Endodermal cell (in vitro differentiated cells): ENCODE data around the gene PRRT4. TPM values are rescaled to one million over a fixed set of nuclear protein-coding genes. Genes with fewer than 3 reads are reported as not detected.
A peak's percentile ranks its signal among the peaks of the same experiment; 100 is the strongest.

ENCODE experiments used
- DNase-seq: peaks from one replicate; pipeline ENCODE4 v3.0.0-alpha.2; 2017
- H3K27ac ChIP-seq: 2 replicates; pipeline ENCODE4 v1.5.1; 2013; ENCODE audit warnings: mild to moderate bottlenecking, low read depth, low read length, moderate library complexity
- H3K27me3 ChIP-seq: 2 replicates; pipeline ENCODE4 v1.6.1; 2013; ENCODE audit warnings: mild to moderate bottlenecking, low read length, moderate library complexity; ENCODE audit not compliant: insufficient read depth, control insufficient read depth, poor library complexity, severe bottlenecking
- H3K36me3 ChIP-seq: 2 replicates; pipeline ENCODE4 v1.7.0; 2013; ENCODE audit warnings: mild to moderate bottlenecking, low read length, moderate library complexity; ENCODE audit not compliant: control insufficient read depth, insufficient read depth
- H3K4me1 ChIP-seq: one replicate; pipeline ENCODE4 v1.7.0; 2013; ENCODE audit warnings: low read length; ENCODE audit not compliant: control insufficient read depth, insufficient read depth
- H3K4me3 ChIP-seq: 2 replicates; pipeline ENCODE4 v1.5.1; 2013; ENCODE audit warnings: mild to moderate bottlenecking, low read length, moderate library complexity
- H3K9ac ChIP-seq: 2 replicates; pipeline ENCODE4 v1.6.1; 2013; ENCODE audit warnings: mild to moderate bottlenecking, low read length, moderate library complexity; ENCODE audit not compliant: poor library complexity, severe bottlenecking; ENCODE audit errors: extremely low read depth
- H3K9me3 ChIP-seq: 2 replicates; pipeline ENCODE4 v1.6.1; 2013; ENCODE audit warnings: mild to moderate bottlenecking, low read length, moderate library complexity; ENCODE audit not compliant: control insufficient read depth
- H3K27ac Mint-ChIP-seq: 2 replicates; pipeline ENCODE4 v1.8.0; 2020; ENCODE audit warnings: mixed read lengths
- H3K27me3 Mint-ChIP-seq: 2 replicates; pipeline ENCODE4 v1.8.0; 2021; ENCODE audit warnings: mild to moderate bottlenecking, mixed read lengths; ENCODE audit not compliant: insufficient read depth
- H3K36me3 Mint-ChIP-seq: 2 replicates; pipeline ENCODE4 v1.8.0; 2020; ENCODE audit warnings: low read depth, mixed read lengths
- H3K4me1 Mint-ChIP-seq: 2 replicates; pipeline ENCODE4 v1.8.0; 2020; ENCODE audit warnings: mixed read lengths
- H3K4me3 Mint-ChIP-seq: 2 replicates; pipeline ENCODE4 v1.8.0; 2020; ENCODE audit warnings: mild to moderate bottlenecking, moderate library complexity, mixed read lengths
- H3K9me3 Mint-ChIP-seq: 2 replicates; pipeline ENCODE4 v1.8.0; 2020; ENCODE audit warnings: mild to moderate bottlenecking, mixed read lengths
- WGBS, 2 experiments: methylation state at CpG; one replicate each; pipeline versions ENCODE4 v1.1.5 to v1.1.7; 2013; ENCODE audit warnings: missing lambda C conversion rate in 2 of 2, mixed read lengths in 1 of 2; ENCODE audit not compliant: insufficient coverage in 1 of 2, insufficient read length in 1 of 2; 5-methylcytosine and 5-hydroxymethylcytosine counted together
- long read RNA-seq, 4 experiments: library from polyadenylated mRNA in 2 of 4; library from RNA in 1 of 4; library from capped mRNA in 1 of 4; stranded (forward) in 3 of 4; unstranded in 1 of 4; transcript quantifications; one replicate each; pipeline ENCODE4 v2.0.0, GENCODE V29; 2020 to 2021; ENCODE audit warnings: inconsistent platforms in 1 of 4
- polyA plus RNA-seq, 2 experiments: library from polyadenylated mRNA; stranded (reverse); fragments of 50-300 nt; gene quantifications; one replicate each; pipeline ENCODE4 v1.2.3, GENCODE V29; 2013
- total RNA-seq, 2 donors: library from RNA; stranded (reverse); fragmentation: NEBNext Ultra II Directional in 1 of 2; extraction: Animal tissue kit (Norgen Biotek cat#: 25700) in 1 of 2; gene quantifications; 2 replicates in 1 of 2; 3 replicates in 1 of 2; pipeline ENCODE4 v1.2.1, GENCODE V29; 2021
- TF ChIP-seq, protein P1 (sequence below): fragments of 200-600 bp; sonication (generic); conservative IDR thresholded peaks from 2 replicates; pipeline ENCODE4 v1.5.0; 2021; ENCODE audit warnings: antibody characterized with exemption, mild to moderate bottlenecking

The PRRT4 gene
- total RNA-seq: under 1 TPM in 1 of 2 donors, not detected in 1; 0.18 TPM
- 0.93 TPM for polyA plus RNA-seq (2013, experiment 1 of 2)
- 0.79 TPM for polyA plus RNA-seq (2013, experiment 2 of 2)
- long read RNA-seq, experiment 1: 0 reads
- long read RNA-seq, experiment 2: 0 reads
- long read RNA-seq, experiment 3: 0 reads
- long read RNA-seq, experiment 4: 0 reads

DNA sequence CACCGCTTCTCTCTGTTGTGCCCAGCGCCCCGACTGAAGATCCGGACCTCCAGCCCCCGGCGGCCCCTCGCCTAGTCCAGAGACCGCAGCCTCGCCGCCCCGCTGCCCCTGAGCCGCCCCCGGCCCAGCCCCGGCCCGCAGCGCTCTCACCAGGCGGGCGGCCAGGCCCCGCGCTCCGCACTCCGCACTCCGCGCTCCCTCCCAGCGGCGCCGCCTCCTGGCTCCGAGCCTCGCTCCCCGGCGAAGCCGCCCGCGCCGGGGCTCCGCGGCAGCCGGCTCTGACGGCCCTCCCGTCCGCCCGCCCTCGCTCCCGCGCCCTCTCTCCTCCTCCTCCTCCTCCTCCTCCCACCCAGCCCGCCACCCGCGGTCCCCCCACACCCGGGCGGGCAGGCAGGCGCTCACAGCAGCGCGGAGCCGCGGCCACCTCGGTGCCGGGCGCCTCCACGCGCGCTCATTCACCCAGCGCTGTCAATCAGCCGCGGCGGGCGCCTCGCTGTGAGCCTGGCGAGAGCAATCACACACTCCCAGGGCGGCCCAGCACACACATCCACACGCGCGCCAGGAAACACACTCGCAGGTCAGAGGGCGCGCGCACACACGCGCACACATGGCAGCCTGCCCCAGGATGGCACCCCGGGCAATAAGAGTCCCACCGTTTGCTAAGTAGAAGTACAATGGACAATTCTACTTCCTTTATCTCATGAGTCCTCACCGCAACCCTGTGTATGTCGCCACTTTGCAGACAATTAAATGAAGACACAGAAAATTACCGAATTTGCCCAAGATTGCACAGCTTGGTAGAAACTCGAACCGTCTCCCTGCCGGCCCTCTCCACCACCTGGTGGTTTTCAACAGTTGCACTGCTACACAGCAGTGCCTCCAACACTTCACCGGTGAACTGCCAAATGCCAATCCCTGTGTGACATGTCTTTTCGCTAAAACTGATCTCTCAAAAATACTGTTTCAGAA, at the start of gene PRRT4:
Gene PRRT4 (minus strand): TSS at position 280 of the 969 bp plus-strand sequence.
- TF ChIP-seq, protein P1, sequence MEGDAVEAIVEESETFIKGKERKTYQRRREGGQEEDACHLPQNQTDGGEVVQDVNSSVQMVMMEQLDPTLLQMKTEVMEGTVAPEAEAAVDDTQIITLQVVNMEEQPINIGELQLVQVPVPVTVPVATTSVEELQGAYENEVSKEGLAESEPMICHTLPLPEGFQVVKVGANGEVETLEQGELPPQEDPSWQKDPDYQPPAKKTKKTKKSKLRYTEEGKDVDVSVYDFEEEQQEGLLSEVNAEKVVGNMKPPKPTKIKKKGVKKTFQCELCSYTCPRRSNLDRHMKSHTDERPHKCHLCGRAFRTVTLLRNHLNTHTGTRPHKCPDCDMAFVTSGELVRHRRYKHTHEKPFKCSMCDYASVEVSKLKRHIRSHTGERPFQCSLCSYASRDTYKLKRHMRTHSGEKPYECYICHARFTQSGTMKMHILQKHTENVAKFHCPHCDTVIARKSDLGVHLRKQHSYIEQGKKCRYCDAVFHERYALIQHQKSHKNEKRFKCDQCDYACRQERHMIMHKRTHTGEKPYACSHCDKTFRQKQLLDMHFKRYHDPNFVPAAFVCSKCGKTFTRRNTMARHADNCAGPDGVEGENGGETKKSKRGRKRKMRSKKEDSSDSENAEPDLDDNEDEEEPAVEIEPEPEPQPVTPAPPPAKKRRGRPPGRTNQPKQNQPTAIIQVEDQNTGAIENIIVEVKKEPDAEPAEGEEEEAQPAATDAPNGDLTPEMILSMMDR: peak; percentile 54
- Mint-ChIP-seq H3K4me3 (peak within 1 kb of the TSS; percentile 54), H3K36me3 (no peaks in the 10 kb centered on the region), H3K4me1 (no peaks in the 10 kb centered on the region), H3K27ac (no peak within 1 kb of the TSS), H3K27me3 (peaks cover 97% of the 10 kb centered on the region), H3K9me3 (no peaks in the 10 kb centered on the region)
- Histone ChIP-seq H3K4me1 (no peaks in the 10 kb centered on the region), H3K9me3 (no peaks in the 10 kb centered on the region), H3K4me3 (peak within 1 kb of the TSS; percentile 74), H3K36me3 (no peaks in the 10 kb centered on the region), H3K27me3 (peaks cover 98% of the 10 kb centered on the region), H3K9ac (no peak within 1 kb of the TSS), H3K27ac (no peak within 1 kb of the TSS)
- DNase-seq: peak; percentile 77
- whole genome bisulfite sequencing, 2 experiments: 1 to 6% methylated on average over 25 to 88 of the region's 88 CpGs

DNA sequence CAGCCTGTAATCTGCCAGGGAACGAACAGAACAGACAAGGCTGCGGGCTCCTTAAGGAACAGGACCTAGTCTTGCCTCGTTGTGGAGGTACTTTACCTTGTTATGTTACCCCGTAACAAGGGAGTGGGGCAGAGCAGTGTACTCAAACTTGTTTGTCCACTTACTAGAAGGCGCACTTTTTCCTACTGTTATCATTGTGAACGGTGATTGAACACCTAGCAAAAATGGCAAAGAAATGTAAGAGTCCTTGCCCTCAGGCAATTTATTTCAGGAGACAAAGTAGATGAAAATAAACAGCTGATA, 48.9 kb upstream of the PRRT4 start:
- H3K4me3 Mint-ChIP-seq: peak overlapping the region; percentile 65
- no peak overlapping the region for H3K27ac ChIP-seq
- H3K27me3 ChIP-seq: peaks cover 84% of the 10 kb centered on the region
- TF ChIP-seq, protein P1: no peak
- no peaks in the 10 kb centered on the region for H3K36me3 ChIP-seq
- H3K4me1 ChIP-seq: no peaks in the 10 kb centered on the region
- H3K9me3 ChIP-seq: no peaks in the 10 kb centered on the region
- peaks cover 9% of the 10 kb centered on the region for H3K9me3 Mint-ChIP-seq
- WGBS, 2 experiments: 14 to 23% methylated on average over 5 to 6 of the region's 6 CpGs
- H3K4me1 Mint-ChIP-seq: peaks cover 12% of the 10 kb centered on the region
- peak overlapping the region; percentile 28 for H3K9ac ChIP-seq
- H3K27me3 Mint-ChIP-seq: peaks cover 83% of the 10 kb centered on the region
- no peak for DNase-seq
- H3K4me3 ChIP-seq: peak overlapping the region; percentile 81
- no peaks in the 10 kb centered on the region for H3K36me3 Mint-ChIP-seq
- no peak overlapping the region for H3K27ac Mint-ChIP-seq

DNA sequence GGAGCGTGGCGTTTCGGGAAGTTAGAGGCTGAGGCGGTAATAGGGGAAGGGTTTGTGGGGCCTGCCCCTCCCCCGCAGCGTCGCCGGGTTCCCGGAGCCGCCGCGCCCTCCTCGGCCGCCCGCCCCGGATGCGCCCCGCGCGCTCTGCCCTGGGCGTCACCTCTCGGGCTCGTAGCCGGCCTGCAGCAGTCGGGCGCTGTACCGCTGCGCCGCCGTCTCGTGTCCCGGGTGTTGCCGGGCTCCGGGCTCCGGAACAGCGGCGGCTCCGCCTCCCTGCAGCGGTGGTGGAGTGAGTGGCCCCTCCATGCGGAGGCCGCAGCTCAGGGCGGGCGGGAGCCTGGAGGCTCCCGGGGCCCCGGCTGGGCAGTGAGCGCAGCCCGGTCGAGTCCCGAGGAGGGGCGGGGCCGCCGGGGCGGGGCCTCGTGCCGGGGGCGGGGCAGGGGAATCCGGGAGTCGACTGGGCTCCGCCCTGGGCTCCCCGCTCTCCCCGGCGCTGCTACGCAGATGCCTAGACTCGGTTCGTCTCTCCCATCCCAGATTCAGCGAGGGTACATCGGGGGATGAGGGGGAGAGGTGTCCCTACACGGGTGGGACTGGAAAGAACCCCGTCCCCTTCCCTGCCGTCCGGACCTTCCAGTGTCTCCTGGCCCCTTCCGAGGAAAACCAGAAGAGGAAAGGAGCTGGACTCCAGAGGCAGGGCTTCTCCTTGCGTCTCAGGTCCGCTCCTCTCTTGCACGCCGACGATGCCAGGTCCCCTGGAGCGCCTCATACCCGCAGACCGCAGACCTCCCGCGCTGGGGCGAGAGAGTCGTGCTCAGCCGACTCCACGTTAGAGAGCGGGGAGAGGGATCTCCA, 48.3 kb upstream of the PRRT4 start, which contains the start of gene IMPDH1:
Gene IMPDH1 (minus strand): TSS at position 387 of the 855 bp plus-strand sequence. CDS start 81 bp downstream, at position 306.
- WGBS, 2 experiments: 0 to 1% methylated on average over 23 to 87 of the region's 87 CpGs
- peak; percentile 95 for DNase-seq
- Mint-ChIP-seq H3K9me3 (peaks cover 9% of the 10 kb centered on the region), H3K36me3 (no peaks in the 10 kb centered on the region), H3K27me3 (peaks cover 84% of the 10 kb centered on the region), H3K4me3 (peak within 1 kb of the TSS; percentile 65), H3K4me1 (peaks cover 12% of the 10 kb centered on the region), H3K27ac (no peak within 1 kb of the TSS)
- peak within 1 kb of the TSS; percentile 28 for H3K9ac ChIP-seq
- peaks cover 3% of the 10 kb centered on the region for H3K4me1 ChIP-seq
- peaks cover 87% of the 10 kb centered on the region for H3K27me3 ChIP-seq
- peak within 1 kb of the TSS; percentile 81 for H3K4me3 ChIP-seq
- no peaks in the 10 kb centered on the region for H3K36me3 ChIP-seq
- H3K9me3 ChIP-seq: no peaks in the 10 kb centered on the region
- no peak within 1 kb of the TSS for H3K27ac ChIP-seq
- TF ChIP-seq, protein P1: no peak
